ENCODE data around the gene PEX5L. TPM values are rescaled to one million over a fixed set of nuclear protein-coding genes. Genes with fewer than 3 reads are reported as not detected.

The PEX5L gene
- total RNA-seq, 1 donor from 2014 or later = 0.78 TPM

DNA sequence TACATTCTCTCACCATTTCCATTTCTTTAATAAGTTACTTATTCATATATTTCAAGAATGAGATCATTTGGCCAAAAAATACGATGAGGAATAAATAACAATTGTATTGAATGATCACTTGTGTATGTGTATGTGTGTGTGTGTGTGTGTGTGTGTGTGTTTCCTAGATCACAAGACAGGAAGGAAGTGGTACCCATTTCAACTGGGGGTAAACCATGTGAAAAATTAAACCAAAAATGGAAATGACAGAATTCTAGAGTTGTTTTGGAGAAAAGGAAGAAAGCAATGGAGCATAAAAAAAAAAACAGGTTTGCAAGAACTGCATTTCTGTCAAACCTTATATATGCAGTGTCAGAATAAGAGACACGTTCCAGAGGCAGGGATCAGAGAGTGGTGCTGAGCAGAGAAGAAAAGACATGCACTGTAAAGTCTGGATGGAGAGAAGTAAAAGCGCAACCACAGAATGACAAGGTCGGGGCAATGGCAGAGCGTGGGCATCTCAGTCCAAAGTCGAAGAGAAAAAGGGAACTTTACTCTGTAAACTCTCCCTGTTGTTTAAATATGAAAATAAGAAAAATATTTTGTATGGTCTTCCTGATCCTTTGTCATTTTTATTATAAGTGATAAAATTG, 75.5 kb downstream of the PEX5L start:
- no peak for ATAC-seq
- TF ChIP-seq, protein P1, sequence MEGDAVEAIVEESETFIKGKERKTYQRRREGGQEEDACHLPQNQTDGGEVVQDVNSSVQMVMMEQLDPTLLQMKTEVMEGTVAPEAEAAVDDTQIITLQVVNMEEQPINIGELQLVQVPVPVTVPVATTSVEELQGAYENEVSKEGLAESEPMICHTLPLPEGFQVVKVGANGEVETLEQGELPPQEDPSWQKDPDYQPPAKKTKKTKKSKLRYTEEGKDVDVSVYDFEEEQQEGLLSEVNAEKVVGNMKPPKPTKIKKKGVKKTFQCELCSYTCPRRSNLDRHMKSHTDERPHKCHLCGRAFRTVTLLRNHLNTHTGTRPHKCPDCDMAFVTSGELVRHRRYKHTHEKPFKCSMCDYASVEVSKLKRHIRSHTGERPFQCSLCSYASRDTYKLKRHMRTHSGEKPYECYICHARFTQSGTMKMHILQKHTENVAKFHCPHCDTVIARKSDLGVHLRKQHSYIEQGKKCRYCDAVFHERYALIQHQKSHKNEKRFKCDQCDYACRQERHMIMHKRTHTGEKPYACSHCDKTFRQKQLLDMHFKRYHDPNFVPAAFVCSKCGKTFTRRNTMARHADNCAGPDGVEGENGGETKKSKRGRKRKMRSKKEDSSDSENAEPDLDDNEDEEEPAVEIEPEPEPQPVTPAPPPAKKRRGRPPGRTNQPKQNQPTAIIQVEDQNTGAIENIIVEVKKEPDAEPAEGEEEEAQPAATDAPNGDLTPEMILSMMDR (IDR thresholded peaks at IDR 0.05) = no peak
- H3K27me3 ChIP-seq = no peaks in the 10 kb centered on the region
- no peaks in the 10 kb centered on the region for H3K36me3 ChIP-seq
- intact Hi-C loops (cut with DNase I) = no loop called here
- DNase-seq = no peak
- no peak overlapping the region for H3K27ac ChIP-seq
- H3K4me3 ChIP-seq = no peak overlapping the region
- no peaks in the 10 kb centered on the region for H3K4me1 ChIP-seq
- no peaks in the 10 kb centered on the region for H3K9me3 ChIP-seq

DNA sequence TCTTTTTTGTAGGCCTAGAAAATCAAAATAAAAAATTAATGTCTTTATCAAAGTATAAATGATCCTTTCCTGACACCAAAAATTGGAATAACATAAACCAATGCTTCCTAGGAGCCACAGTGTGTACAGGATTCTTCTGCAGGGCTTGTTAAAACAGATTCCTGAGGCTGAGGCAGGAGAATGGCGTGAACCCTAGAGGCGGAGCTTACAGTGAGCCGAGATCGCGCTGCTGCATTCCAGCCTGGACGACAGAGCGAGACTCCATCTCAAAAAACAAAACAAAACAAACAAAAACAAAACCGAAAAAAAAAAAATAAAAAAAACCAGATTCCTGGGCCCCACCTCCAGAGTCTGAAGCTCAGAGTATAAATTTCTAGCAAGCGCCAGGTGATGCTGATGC, 78.0 kb downstream of the PEX5L start:
- ATAC-seq = no peak
- no peaks in the 10 kb centered on the region for H3K27me3 ChIP-seq
- no peaks in the 10 kb centered on the region for H3K36me3 ChIP-seq
- H3K4me3 ChIP-seq = no peak overlapping the region
- no peak for DNase-seq
- H3K9me3 ChIP-seq = no peaks in the 10 kb centered on the region
- no peaks in the 10 kb centered on the region for H3K4me1 ChIP-seq
- H3K27ac ChIP-seq = no peak overlapping the region
- TF ChIP-seq, protein P1 (IDR thresholded peaks at IDR 0.05) = no peak
- intact Hi-C loops (cut with DNase I) = no loop called here

DNA sequence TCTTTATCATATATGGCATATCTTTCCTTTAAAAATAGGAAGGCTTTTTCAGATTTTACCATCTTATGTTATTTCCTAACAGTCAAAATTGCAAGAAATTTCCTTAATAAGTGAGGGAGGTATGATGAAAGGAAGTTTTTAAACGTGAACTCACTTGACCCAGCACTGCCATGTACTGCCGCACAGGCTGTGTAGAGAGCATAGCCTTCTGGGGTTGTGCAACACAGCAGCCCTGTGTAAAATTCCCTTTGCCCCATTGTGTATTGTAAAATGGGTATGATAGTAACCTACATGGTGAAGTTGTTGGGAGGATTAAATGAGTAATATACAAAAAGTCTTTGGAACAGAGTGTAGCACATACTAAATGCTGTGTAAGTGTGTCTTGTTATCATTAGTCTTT, 78.6 kb downstream of the PEX5L start:
- Histone ChIP-seq H3K9me3 (no peaks in the 10 kb centered on the region), H3K27ac (no peak overlapping the region), H3K4me1 (no peaks in the 10 kb centered on the region), H3K36me3 (no peaks in the 10 kb centered on the region), H3K4me3 (no peak overlapping the region), H3K27me3 (no peaks in the 10 kb centered on the region)
- intact Hi-C loops (cut with DNase I) = no loop called here
- ATAC-seq (no peak), DNase-seq (no peak)
- TF ChIP-seq, protein P1 (IDR thresholded peaks at IDR 0.05) = no peak

DNA sequence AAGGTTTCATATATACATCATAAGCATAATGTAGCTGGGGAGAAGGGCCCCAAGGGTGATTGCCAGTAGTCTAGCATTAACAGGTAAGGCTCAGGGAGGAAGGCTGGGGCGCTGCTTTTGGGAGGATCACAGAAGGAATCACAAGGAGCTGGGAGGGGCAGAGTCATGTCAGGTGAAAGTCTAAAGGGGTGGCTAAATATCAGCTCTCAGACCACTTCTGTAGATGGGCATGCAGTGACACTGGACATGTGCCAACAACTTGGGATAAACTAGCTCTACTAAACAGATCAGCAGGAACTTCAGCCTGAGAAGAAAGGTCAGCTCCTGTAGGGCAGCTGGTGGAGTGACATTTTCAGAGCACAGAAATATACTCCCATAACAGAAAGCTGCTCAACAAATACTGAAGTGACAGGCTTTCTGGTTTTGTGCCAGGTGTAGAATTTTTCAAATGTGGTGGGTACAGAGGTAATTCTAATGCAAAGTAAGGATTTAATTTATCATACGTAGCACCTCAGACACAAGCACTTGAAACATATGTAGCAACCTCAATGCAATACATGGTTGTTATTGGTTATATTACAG, 79.4 kb downstream of the PEX5L start:
- no peak for DNase-seq
- no peak overlapping the region for H3K27ac ChIP-seq
- H3K36me3 ChIP-seq = no peaks in the 10 kb centered on the region
- intact Hi-C loops (cut with DNase I) = no loop called here
- H3K4me3 ChIP-seq = no peak overlapping the region
- no peaks in the 10 kb centered on the region for H3K4me1 ChIP-seq
- no peaks in the 10 kb centered on the region for H3K9me3 ChIP-seq
- ATAC-seq = no peak
- no peaks in the 10 kb centered on the region for H3K27me3 ChIP-seq
- TF ChIP-seq, protein P1 (IDR thresholded peaks at IDR 0.05) = no peak

GRCh38 chr3:179956416-179956830, 80.3 kb downstream of the PEX5L start:
- no peaks in the 10 kb centered on the region for H3K4me1 ChIP-seq
- intact Hi-C loops (cut with DNase I) = no loop called here
- H3K36me3 ChIP-seq = no peaks in the 10 kb centered on the region
- H3K27me3 ChIP-seq = no peaks in the 10 kb centered on the region
- ATAC-seq (no peak), DNase-seq (no peak)
- H3K9me3 ChIP-seq = no peaks in the 10 kb centered on the region
- H3K27ac ChIP-seq = no peak overlapping the region
- no peak overlapping the region for H3K4me3 ChIP-seq
- TF ChIP-seq, protein P1 (IDR thresholded peaks at IDR 0.05) = no peak

All from upper lobe of right lung (tissue), 1 donor.